HG02610 (cell line): Measurements from ENCODE around the gene DUSP16.
"Not testable (repeated sequence)": the region's sequence is repeated elsewhere in the genome, so short reads cannot be mapped to it uniquely, and the experiment has no call there.

ENCODE experiments used
- ATAC-seq: cut with Tn5 transposase; IDR thresholded peaks from one replicate; pipeline ENCODE4 v1.9.1; 2021; ENCODE audit warnings: mild to moderate bottlenecking, moderate library complexity; ENCODE audit not compliant: unreplicated experiment

DUSP16 gene

DNA sequence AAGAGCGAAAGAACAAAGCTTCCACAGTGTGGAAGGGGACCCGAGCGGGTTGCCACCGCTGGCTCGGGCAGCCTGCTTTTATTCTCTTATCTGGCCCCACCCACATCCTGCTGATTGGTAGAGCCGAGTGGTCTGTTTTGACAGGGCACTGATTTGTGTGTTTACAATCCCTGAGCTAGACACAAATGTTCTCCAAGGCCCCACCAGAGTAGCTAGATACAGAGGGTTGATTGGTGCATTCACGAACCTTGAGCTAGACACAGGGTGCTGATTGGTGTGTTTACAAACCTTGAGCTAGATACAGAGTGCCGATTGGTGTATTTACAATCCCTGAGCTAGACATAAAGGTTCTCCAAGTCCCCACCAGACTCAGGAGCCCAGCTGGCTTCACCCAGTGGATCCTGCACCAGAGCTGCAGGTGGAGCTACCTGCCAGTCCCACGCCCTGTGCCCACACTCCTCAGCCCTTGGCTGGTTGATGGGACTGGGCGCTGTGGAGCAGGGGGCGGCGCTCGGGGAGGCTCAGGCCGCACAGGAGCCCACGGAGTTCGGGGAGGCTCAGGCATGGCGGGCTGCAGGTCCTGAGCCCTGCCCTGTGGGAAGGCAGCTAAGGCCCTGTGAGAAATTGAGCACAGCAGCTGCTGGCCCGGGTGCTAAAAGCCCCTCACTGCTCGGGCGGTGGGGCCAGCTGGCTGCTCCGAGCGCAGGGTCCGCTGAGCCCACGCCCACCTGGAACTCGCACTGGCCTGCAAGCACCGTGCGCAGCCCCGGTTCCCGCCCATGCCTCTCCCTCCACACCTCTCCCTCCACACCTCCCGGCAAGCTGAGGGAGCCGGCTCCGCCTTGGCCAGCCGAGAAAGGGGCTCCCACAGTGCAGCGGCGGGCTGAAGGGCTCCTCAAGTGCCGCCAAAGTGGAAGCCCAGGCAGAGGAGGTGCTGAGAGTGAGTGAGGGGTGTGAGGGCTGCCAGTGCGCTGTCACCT lies 90.4 kb downstream of the DUSP16 start:
- ATAC-seq: not testable (repeated sequence)

DNA sequence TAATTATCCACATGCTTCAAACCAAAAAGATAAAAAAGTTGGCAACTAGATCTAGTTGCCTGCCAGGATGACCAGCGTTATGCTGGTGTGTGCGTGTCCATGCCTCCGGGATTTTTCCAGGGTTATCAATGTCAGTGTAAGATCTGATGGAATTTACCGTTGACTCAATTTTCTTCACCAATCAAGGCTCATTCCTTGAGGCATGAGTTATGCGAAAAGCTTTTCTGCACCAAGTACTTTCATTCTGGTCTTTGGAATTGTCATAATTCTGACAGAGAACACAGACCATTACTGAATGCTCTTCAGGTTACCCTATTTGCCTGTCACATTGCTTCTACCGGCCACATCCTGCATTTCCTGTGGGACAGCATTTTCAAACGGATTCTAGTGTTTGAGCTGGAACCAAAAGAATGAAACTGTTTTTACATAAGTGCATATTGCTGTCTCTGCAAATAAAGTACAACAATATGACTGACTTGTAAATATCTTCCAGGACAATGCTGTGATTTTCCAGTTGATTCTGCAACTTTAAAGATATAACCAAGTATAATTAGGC lies 91.8 kb downstream of the DUSP16 start:
- ATAC-seq: no peak

DNA sequence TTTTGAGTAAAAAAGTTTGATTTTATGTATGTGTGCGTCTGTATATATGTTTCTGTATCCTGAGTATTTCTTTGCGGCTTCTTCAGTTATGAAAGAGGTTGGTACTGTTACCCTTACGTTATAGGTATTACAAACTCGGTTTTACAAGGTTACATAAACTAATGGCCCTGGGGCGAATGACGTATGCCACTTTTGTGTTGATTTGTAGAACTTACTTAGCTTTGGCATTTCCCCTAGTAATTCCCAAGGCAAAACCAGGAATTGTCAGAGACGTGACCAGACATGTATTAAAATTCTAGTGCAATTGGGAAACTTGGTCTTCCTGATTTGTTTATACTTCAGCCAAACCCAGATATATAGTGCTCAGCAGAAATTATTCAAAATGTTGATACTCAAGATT lies 93.3 kb downstream of the DUSP16 start:
- no peak for ATAC-seq

DNA sequence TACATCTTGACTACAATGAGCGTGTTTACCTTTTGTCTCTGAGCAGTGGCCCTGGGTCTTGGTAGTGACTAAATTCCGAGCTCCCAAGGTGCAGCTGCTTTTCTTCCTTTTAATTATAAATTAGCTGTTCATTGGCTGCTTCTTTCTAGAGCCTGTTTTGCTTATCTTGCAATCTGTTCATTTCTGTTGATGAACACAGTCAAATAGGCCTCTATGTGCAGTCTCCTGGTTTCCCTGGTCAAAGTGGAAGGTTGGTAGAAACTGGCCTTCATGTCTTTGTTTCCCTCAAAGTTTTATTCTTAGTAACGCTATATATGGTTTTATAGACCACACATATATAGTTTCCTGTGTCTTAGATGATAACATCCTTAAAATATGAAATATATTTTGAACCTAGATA lies 94.1 kb downstream of the DUSP16 start:
- ATAC-seq: no peak

DNA sequence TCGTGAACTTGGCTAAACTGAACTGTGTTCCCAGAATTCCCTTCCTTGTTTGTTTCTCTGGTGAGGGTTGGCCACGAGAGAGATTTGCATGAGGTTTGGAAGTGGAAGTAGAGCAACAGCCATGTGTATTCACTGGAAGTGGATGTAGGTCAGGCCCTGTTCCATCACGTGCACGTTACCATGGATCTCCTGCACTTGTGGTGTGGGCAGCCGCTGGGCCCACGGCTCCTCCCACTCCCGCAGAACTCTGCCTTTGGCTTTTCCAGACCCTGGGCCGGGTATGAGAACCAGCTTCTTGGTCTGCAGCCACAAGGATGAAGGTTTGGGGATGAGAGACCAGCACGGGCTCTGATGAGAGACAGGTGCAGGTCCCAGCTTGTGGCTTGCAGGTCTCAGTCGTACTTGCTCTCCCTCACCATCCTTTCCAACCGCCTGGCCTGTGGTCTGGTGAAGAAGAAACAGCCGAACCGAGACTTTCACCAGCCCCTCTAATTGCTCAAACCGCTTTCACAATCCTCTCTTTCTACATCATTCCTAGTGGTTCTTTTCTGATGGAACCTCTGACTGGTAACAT lies 94.9 kb downstream of the DUSP16 start:
- ATAC-seq: no peak

DNA sequence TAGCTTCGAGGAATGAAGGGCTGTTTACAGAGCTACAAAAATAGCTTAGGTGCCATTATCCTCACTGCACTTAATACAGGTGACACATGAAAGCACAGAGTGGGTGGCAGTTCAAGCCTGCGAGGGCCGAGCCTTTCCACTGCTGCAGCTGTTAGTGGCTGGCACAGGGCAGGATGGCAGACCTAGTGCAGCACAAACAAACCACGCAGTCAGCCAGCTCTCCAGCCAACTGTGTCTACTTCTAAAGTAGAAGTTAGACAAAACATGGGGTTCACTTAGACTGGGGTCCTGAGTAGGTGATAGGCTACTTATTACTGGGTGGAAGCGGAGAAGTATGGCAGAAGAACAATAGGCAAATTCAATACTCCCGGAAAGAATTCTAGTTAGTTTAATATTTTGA lies 95.4 kb downstream of the DUSP16 start:
- no peak for ATAC-seq

DNA sequence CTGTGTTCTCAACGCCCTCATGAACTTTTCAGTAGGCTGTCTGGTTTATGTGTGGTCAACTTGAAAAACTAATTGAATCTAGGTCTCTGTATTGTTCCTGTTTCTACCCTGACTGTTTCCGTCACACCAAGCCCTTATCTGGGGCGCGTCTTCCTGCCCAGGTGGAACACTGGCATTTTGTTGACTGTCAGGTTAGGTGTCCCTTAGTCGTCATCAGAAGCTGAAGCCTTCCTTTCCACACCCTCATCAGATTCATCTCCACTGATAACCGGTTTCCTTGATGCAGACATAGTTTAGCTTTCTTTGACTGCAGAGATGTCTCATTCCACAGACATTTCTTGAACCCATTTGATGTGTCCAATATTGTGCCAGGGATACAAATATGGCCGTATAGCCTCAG lies 96.5 kb downstream of the DUSP16 start:
- no peak for ATAC-seq

DNA sequence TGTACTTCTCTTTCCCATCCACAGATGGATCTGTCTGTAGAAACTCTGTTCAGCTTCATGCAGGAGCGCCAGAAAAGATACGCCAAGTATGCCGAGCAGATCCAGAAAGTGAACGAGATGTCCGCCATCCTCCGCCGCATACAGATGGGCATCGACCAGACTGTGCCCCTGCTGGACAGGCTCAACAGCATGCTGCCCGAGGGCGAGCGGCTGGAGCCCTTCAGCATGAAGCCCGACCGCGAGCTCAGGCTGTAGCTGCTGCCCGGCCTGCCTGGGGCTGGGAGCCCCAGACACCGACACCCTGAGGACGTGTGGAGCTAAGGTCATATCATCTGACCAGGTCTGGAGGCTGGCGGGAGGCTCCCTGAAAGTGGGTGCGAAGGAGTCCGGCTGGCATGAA lies 97.1 kb downstream of the DUSP16 start:
- no peak for ATAC-seq

DNA sequence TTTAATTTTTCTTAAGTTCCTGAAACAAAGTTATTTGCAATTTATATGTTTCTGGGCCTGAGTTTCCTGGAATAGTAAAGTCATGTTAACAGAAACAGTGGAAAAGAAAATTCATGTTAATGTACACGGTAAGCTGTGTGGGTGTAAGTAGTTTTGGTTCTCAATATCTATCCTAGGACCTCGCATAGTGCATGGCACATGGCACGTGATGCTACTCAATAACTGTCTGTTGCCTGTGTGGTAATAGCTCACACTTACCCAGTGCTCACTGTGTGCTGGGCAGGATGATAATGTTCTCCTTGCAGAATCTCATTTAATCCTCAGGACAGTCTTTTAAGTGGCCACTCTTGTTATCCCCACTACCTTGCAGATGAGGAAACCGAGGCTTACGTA lies 100.7 kb downstream of the DUSP16 start:
- ATAC-seq: no peak

DNA sequence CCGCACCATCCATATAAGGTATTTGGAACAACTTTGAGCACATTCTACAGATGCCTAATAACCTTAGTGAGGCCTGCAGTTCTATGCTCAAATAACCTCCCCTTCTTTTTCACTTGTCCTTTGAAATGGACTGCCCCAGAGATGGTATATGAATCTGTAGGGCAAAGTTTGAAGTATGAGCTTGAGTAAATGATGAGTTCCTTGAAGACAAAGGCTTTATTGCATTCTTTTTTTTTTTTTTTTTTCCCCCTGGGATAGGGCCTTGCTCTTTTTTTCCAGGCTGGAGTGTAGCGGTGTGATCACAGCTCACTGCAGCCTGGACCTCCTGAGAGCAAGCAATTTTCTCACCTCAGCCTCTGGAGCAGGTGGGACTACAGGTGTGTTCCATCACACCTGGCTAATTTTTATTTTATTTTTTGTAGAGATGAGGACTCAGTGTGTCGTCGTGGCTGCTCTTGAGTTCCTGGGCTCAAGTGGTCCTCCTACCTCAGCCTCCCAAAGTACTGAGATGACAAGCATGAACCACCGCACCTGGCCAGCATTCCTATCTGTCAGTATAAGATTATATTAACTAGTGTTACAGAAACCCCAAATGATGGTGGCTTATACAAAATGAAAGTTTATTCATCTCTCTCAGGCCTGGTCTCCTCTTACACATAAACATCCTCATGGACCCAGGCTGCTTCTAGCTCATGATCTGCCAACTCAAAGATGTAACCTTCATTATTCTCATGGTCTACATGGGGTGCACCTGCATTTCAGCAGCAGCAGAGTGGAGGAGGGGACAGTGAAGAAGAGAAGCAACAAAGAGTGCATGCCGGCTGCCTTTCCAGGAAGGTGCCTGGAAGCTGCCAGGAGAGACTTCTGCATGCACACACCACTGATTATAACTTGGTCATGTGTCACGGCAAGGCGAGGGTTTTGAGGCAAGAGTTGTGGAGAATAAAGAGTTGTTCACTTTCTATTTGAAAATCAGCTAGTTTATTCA lies 101.4 kb downstream of the DUSP16 start:
- ATAC-seq: no peak

DNA sequence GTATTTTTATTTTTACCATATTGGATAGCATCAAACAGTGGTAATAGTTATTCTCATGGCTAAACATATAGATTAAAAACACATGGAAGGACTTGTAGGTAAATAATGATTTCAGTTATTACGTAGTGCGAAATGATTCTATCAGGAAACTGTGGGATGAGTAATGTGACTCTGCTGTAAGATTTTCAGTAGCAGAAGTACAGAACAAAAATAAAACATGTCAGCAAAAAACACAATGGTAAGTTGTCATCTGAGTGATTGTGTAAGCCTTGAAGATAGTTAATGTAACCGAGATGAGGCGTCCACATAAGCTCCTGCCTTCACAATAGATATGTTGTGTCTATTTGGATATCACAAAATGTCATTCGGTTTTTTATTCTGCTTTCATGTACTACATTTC lies 106.0 kb downstream of the DUSP16 start:
- no peak for ATAC-seq

DNA sequence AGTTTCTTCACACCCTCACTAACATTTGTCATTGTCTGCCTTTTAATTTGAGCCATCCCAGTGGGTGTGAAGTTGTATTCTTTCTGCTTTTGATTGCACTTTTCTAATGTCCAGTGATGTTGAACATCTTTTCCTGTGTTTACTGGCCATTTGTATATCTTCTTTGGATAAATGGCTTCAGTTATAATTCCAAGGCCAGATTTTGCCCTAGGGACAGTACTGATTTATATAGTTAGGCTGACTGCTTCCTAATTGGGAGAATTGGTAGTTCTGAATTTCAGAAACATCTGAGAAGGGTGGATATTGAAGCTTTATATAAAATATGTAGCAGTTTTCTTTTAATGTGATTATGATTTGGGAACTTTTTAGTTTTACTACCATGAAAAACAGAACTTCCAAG lies 108.3 kb downstream of the DUSP16 start:
- ATAC-seq: no peak

DNA sequence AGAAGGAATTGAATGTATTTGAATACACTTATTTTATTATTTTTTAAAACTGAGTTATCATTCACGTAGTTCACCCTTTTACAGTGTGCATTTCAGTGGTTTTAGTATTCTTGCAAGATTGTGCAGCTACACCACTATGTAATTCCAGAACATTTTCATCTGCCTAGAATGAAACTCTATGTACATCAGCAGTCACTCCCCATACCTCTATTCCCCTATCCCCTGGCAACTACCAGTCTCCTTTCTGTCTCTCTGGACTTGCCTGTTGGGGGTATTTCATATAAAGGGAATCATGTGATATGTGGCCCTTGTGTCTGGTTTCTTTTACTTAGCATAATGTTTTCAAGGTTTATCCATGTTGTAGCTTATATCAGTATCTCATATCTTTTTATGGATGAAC lies 109.0 kb downstream of the DUSP16 start:
- no peak for ATAC-seq

DNA sequence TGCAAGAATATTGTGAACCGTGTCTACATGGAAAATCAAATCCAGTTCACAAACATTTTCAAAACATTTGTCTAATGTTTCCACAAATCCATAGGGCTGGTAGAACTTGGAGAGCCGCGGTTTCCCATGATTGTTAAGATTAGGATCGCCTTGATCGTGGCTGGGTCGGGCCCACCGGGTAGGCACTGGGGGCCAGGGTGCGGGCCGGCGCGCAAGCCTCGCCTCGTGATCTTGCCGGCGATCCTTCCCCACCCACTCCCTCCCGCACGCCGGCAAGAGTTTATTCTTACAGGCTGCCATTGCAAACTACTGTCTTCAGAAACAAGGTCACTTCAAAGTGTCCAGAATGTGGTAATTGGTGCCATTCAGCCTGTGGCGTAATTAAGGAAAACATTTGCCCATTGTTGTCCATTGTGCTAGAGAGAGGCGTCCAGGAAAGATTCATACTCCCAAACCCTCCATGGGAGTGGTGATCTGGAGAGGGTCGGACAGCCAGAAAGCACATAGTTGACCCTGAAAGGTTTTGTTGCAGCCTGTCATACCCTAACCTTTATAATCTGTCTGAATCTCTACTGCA lies 110.2 kb downstream of the DUSP16 start:
- ATAC-seq: no peak

DNA sequence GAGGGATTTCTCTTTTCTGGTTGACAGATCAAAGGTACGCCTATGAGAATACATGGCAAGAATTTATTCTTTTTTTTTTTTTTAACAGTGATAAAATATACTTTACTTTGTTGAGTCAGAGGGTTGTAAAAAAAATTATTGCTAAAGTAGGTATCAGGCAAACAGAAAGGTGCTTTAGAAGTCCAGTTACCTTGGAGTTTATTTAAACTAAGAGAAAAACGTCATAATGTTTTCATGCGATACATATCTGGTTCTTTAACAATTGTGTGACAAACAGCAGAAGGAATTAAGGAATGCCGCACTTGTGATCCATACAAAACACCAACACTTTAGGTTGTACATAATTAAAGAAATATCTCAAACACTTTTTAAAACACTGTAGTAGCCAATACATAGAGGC lies 111.6 kb downstream of the DUSP16 start:
- no peak for ATAC-seq

DNA sequence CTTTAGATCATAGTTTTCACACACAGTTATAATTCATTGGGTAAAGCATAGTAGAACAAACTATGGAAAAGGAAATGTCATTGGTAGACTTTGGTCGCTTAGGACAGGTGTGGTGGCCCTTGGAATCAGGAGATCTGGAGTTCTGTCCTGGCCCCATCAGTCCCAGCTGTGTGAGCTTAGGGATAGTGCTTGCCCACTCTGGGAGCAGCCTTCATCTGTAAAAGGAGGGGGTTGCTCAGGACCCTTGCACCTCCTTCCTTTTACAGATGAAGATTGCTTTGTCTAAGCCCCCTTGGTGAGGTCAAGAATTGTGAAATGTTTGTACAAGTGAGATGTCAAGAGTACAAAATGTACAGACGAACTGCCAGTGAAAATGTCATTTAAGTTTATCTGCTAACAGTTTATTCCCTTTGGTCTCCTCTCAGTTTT lies 112.6 kb downstream of the DUSP16 start:
- no peak for ATAC-seq

DNA sequence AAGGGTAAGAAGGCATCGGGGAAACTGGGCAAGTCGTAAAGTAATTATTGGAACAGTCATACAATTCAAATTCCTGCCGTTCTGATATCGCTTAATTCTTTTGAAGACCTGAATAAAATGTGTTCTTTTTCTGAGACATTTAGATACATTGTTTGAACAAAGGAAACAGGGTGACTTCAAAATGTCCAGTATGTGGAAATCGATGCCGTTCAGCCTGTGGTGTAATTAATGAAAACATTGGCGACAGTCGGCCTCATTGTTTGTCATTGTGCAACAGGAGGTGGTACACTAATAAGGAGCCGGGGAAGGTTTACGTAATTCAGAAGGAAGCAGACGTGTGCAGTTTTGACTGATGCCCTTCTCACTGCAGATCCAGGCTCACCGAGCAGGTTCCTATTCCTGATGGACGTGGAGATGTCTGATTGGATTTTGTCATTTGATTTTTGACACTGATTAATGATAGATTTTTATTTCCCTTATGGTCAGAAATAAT lies 113.1 kb downstream of the DUSP16 start:
- no peak for ATAC-seq

DNA sequence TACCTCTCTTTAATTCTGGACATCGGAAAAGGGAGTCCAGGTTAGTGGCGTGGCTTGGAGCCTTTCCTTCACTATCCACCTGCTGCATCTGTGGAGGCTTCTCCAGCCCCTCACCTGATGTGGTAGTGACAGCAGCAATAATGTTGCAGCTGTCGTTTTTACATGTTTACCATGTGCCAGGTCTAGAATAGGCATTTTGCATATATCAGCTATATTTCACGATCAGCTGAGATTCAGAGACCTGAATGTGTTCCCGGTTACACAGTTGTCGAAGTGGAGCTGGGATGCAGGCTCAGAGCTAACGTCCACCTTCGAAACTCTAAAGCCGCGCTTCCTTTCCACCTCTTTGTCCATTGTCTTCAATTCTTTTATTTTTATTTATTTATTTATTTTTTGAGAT lies 114.8 kb downstream of the DUSP16 start:
- no peak for ATAC-seq

DNA sequence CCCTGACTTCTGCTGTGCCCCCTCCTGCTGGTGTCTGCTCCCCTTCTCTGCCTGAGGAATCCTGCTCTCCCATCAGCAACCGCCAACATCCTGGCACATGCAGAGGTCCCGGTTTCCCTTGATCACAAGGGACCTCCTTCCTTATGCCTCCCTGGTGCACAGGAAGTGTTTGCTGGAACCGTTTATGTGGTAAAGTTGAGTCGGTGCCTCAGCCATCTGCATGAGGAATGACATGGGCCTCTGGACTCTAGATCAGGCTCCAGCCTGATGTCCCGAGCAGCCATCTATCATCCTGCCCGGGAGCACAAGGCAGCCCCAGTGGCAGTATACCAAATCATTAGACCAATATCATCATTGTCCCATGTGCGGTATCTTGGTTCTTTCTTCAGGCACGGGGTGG lies 115.4 kb downstream of the DUSP16 start:
- no peak for ATAC-seq

DNA sequence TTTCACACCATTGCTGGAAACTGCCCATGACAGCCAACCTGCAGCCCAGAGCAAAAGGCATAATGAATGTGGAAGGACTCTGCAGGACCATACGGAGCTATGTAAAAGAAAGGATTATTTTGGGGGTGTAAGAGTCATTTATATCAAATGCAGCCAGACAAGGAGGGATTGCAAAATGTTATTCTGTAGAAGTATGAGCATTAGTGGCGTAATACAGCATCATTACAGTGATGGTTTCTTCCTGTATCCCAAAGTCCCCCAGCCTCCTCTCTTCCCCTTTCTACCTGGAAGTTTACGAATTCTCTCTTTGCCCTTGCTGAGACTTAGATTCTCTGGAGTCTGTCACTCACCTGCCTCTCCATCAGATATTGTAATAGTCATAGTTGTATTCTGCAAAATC lies 115.9 kb downstream of the DUSP16 start:
- no peak for ATAC-seq

DNA sequence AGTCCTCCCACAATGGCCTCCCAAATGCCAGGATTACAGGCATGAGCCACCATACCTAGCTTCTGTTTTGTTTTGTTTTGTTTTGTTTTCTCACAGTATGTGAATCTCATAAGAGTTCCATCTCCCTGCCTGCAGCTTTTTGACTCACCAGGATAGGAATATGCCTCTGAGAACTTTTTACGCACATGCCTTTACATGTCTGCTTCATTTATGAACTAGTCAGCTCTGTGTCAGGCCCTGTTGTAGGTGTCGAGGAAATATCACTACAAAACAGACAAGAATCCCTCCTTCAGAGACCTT lies 116.8 kb downstream of the DUSP16 start:
- no peak for ATAC-seq
